Ectodermal cell (in vitro differentiated cells): ENCODE data around the gene ERCC6.

Experiments used
- H3K27ac ChIP-seq: 2 replicates; pipeline ENCODE4 v1.7.0; 2013; ENCODE audit warnings: mild to moderate bottlenecking, low read depth, low read length; ENCODE audit not compliant: insufficient read depth, poor library complexity, severe bottlenecking
- H3K27me3 ChIP-seq: 2 replicates; pipeline ENCODE4 v1.7.0; 2013; ENCODE audit warnings: mild to moderate bottlenecking, low read length; ENCODE audit not compliant: insufficient read depth, control insufficient read depth, poor library complexity, severe bottlenecking
- H3K36me3 ChIP-seq: one replicate; pipeline ENCODE4 v1.7.0; 2013; ENCODE audit warnings: low read length; ENCODE audit not compliant: control insufficient read depth, insufficient read depth
- H3K4me1 ChIP-seq: one replicate; pipeline ENCODE4 v1.7.0; 2013; ENCODE audit warnings: low read length; ENCODE audit not compliant: control insufficient read depth, insufficient read depth
- H3K4me3 ChIP-seq: 2 replicates; pipeline ENCODE4 v1.7.0; 2013; ENCODE audit warnings: low read depth, low read length, control low read depth; ENCODE audit not compliant: insufficient read depth
- H3K9me3 ChIP-seq: 2 replicates; pipeline ENCODE4 v1.7.0; 2013; ENCODE audit warnings: mild to moderate bottlenecking, low read length, moderate library complexity; ENCODE audit not compliant: control insufficient read depth
- WGBS, 2 experiments: methylation state at CpG; one replicate each; pipeline ENCODE4 v1.1.7; 2013; ENCODE audit warnings: missing lambda C conversion rate in 2 of 2; 5-methylcytosine and 5-hydroxymethylcytosine counted together

Gene ERCC6

GRCh38 chr10:49569031-49569631, 30.2 kb upstream of the ERCC6 start:
- no peak overlapping the region for H3K4me3 ChIP-seq
- H3K27ac ChIP-seq = no peak overlapping the region
- WGBS, 2 experiments = 87 to 88% methylated on average over 3 of the region's 3 CpGs
- H3K9me3 ChIP-seq = no peaks in the 10 kb centered on the region
- no peaks in the 10 kb centered on the region for H3K27me3 ChIP-seq
- H3K36me3 ChIP-seq = no peaks in the 10 kb centered on the region
- no peaks in the 10 kb centered on the region for H3K4me1 ChIP-seq

DNA sequence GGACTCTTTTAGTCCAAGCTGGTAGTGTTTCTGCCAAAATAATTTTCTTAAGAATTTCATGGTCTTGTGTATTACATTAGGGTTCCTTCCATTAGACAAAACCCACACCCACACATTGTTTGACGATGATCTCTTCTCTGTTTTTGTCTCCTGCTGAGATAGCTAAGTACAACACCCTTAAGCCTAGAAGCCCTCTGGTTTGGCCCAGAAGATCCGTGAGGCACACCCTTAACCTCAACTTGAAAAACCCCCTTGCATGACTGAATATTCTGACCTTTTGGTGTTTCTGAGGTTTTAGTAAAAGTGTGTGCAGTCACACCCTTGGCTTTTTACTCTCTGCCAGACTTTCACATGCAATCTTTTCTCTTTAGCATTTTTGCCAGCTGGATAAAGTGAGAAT, 29.3 kb upstream of the ERCC6 start:
- Histone ChIP-seq H3K9me3 (no peaks in the 10 kb centered on the region), H3K4me3 (no peak overlapping the region), H3K27ac (no peak overlapping the region), H3K4me1 (no peaks in the 10 kb centered on the region), H3K27me3 (no peaks in the 10 kb centered on the region), H3K36me3 (no peaks in the 10 kb centered on the region)
- 90 to 92% methylated on average over 1 to 2 of the region's 2 CpGs for WGBS, 2 experiments

DNA sequence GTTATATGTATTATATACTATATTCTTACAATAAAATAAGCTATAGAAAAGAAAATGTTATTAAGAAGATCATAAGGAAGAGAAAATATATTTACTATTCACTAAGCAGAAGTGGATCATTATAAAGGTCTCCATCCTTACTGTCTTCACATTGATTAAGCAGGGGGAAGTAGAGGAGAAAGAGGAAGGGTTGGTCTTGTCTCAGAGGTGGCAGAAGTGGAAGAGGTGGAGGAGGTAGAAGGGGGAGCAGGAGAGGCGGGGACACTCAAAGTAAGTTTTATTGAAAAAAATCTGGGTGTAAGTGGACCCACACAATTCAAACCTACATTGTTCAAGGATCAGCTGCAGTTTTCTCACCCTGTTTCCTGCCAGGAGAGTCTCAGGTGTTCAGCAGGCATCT, 28.9 kb upstream of the ERCC6 start:
- Histone ChIP-seq H3K4me1 (no peaks in the 10 kb centered on the region), H3K27me3 (no peaks in the 10 kb centered on the region), H3K27ac (no peak overlapping the region), H3K9me3 (no peaks in the 10 kb centered on the region), H3K36me3 (no peaks in the 10 kb centered on the region), H3K4me3 (no peak overlapping the region)
- 88 to 94% methylated on average over 1 of the region's 1 CpG for WGBS, 2 experiments

DNA sequence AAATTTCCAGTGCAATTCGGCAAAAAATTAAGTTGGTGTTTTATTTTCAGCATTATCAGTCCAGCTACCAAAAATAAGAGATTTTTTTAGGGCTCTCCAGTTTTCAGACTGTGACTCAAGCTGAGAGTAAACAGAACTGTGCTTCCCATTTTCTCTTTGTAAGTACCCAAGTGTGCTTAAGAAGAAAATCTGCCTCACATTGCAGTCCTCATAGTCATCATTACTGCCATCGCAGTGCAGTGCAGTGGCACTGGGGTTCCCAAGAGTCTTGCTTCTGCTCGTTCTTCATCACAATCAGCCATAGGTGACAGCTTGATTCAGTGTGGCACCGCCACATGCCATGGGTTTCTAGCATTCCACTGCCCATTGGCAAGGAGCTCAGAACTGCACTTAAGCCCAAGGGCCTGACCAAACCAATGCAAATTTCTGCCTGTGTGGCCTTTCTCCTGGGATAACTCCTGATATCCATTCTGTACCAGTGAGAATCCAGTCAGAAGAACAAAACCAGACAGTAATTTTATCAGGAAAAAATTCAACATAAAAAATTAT, 25.6 kb upstream of the ERCC6 start:
- Histone ChIP-seq H3K4me1 (no peaks in the 10 kb centered on the region), H3K36me3 (no peaks in the 10 kb centered on the region), H3K27me3 (no peaks in the 10 kb centered on the region), H3K27ac (no peak overlapping the region), H3K9me3 (no peaks in the 10 kb centered on the region), H3K4me3 (no peak overlapping the region)
- WGBS, 2 experiments = 88 to 95% methylated on average over 4 of the region's 4 CpGs

DNA sequence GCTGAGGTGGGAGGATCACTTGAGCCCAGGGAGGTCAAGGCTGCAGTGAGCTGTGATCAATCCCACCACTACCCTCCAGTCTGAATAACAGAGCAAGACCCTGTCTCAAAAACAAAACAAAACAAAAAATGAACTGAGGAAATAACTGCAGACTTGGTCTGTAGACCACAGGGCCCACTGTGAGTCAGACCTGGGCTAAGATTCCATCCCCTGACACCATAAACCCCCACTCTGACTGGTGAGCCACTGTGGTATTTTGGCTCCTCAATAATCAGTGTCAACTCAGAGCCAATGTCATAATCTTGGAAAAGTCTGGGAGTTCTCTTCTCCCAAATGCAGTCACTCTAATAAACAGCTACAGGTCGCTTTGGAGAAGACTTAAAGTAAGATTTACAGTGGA, 24.0 kb upstream of the ERCC6 start:
- WGBS, 2 experiments = 73 to 100% methylated on average over 1 of the region's 1 CpG
- H3K9me3 ChIP-seq = no peaks in the 10 kb centered on the region
- no peaks in the 10 kb centered on the region for H3K27me3 ChIP-seq
- no peaks in the 10 kb centered on the region for H3K36me3 ChIP-seq
- H3K4me1 ChIP-seq = no peaks in the 10 kb centered on the region
- H3K4me3 ChIP-seq = no peak overlapping the region
- no peak overlapping the region for H3K27ac ChIP-seq

DNA sequence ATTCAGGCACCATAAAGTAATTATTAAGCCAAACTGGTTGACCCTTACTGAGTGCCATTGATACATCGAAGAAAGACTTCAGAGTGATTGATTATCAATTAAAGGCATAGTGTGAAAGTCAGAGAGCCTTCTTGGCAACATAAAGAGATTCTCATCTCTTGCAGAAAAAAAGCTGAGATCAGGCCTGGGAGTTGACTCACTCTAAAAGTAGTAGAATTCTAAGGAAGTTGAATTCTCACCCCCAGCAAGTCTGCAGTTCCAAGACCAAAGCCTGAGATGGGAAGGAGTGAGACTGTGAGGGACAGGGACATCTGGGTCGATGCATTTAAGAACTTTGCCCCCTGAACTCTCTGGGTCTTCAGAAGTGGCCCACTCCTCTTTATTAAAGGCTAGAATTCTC, 21.6 kb upstream of the ERCC6 start:
- Histone ChIP-seq H3K4me1 (no peaks in the 10 kb centered on the region), H3K27me3 (no peaks in the 10 kb centered on the region), H3K27ac (no peak overlapping the region), H3K36me3 (no peaks in the 10 kb centered on the region), H3K4me3 (no peak overlapping the region), H3K9me3 (no peaks in the 10 kb centered on the region)
- 82 to 91% methylated on average over 2 of the region's 2 CpGs for WGBS, 2 experiments

DNA sequence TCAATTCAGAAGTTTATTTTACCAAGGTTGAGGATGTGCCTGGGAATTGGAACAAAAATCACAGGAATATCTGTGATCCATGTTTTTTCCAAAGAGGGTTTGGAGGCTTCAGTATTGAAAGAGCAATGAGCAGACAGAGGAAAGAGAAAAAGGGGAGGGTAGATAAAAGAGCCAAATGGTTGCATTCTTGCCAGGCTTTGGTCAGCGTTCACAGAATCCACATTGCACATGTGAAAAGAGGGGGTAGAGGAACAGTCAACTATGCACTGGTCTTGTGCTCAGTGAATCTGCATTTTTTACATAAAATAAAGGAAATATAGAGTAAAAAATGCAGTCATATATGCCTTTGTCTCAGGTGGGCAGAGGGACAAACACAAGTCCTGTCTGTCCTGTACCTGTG, 20.6 kb upstream of the ERCC6 start:
- no peak overlapping the region for H3K4me3 ChIP-seq
- WGBS, 2 experiments = 56 to 68% methylated on average over 1 of the region's 1 CpG

GRCh38 chr10:49558190-49558589, 19.3 kb upstream of the ERCC6 start:
- Histone ChIP-seq H3K27ac (no peak overlapping the region), H3K36me3 (no peaks in the 10 kb centered on the region), H3K27me3 (no peaks in the 10 kb centered on the region), H3K4me3 (no peak overlapping the region), H3K4me1 (no peaks in the 10 kb centered on the region), H3K9me3 (no peaks in the 10 kb centered on the region)
- 81 to 90% methylated on average over 4 to 5 of the region's 5 CpGs for whole genome bisulfite sequencing, 2 experiments

More for the DNA sequence above, 20.6 kb upstream of the ERCC6 start:
- Histone ChIP-seq H3K9me3 (no peaks in the 10 kb centered on the region), H3K36me3 (no peaks in the 10 kb centered on the region), H3K4me1 (no peaks in the 10 kb centered on the region), H3K27ac (no peak overlapping the region), H3K27me3 (no peaks in the 10 kb centered on the region)

DNA sequence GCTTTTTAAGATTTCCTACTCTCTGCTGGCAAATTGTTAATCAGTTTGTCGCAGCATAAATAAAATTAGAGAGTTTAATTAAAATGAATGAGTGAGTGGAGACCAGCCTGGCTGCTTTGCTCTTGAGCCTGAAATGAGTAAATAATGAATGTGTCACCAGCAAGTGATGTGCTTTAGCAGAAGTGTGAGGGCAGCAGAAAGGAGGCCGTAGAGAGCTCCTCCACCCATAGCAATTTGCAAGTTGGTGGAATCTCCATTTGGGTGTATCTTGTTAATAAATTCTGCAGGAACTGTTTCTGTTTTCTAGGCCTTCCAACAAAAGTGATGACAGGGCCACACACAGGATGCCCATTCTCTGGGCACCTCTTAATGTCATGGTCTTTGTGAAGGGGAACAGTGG, 18.8 kb upstream of the ERCC6 start:
- H3K27ac ChIP-seq = no peak overlapping the region
- H3K9me3 ChIP-seq = no peaks in the 10 kb centered on the region
- 95 to 98% methylated on average over 2 of the region's 2 CpGs for WGBS, 2 experiments
- H3K36me3 ChIP-seq = no peaks in the 10 kb centered on the region
- H3K4me3 ChIP-seq = no peak overlapping the region
- H3K4me1 ChIP-seq = no peaks in the 10 kb centered on the region
- no peaks in the 10 kb centered on the region for H3K27me3 ChIP-seq

- Histone ChIP-seq H3K4me3 (no peak overlapping the region), H3K27me3 (no peaks in the 10 kb centered on the region), H3K36me3 (no peaks in the 10 kb centered on the region), H3K4me1 (no peaks in the 10 kb centered on the region), H3K9me3 (no peaks in the 10 kb centered on the region), H3K27ac (no peak overlapping the region)
- WGBS, 2 experiments = 76 to 86% methylated on average over 1 of the region's 1 CpG
Measured at GRCh38 chr10:49556723-49557122, 17.8 kb upstream of the ERCC6 start.

GRCh38 chr10:49552277-49552676, 13.4 kb upstream of the ERCC6 start:
- Histone ChIP-seq H3K4me3 (no peak overlapping the region), H3K27ac (no peak overlapping the region), H3K27me3 (no peaks in the 10 kb centered on the region), H3K36me3 (no peaks in the 10 kb centered on the region), H3K9me3 (no peaks in the 10 kb centered on the region), H3K4me1 (no peaks in the 10 kb centered on the region)
- WGBS, 2 experiments = 87% methylated on average over 2 of the region's 2 CpGs
